Mucosa of rectum (tissue), 2 donors: Measurements from ENCODE around the gene METTL8.

Source experiments
- H3K27ac ChIP-seq, 2 donors: one replicate each; pipeline ENCODE4 v1.7.0; 2013; ENCODE audit warnings: inconsistent platforms in 2 of 2, low read depth in 2 of 2, low read length in 2 of 2
- H3K27me3 ChIP-seq, 2 donors: one replicate each; pipeline ENCODE4 v1.7.0; 2013; ENCODE audit warnings: low read length in 2 of 2; ENCODE audit not compliant: control insufficient read depth in 2 of 2, insufficient read depth in 2 of 2
- H3K36me3 ChIP-seq, 2 donors: one replicate each; pipeline ENCODE4 v1.7.0; 2013; ENCODE audit warnings: low read length in 2 of 2; ENCODE audit not compliant: control insufficient read depth in 2 of 2, insufficient read depth in 2 of 2
- H3K4me1 ChIP-seq, 2 donors: one replicate each; pipeline ENCODE4 v1.7.0; 2013; ENCODE audit warnings: low read length in 2 of 2, mild to moderate bottlenecking in 1 of 2; ENCODE audit not compliant: control insufficient read depth in 2 of 2, insufficient read depth in 2 of 2
- H3K4me3 ChIP-seq, 2 donors: one replicate each; pipeline ENCODE4 v1.7.0; 2013; ENCODE audit warnings: low read length in 2 of 2
- H3K9ac ChIP-seq, 2 donors: one replicate each; pipeline ENCODE4 v1.7.0; 2013; ENCODE audit warnings: low read length in 2 of 2, low read depth in 1 of 2, mild to moderate bottlenecking in 1 of 2
- H3K9me3 ChIP-seq, 2 donors: one replicate each; pipeline ENCODE4 v1.7.0; 2013; ENCODE audit warnings: low read length in 2 of 2; ENCODE audit not compliant: control insufficient read depth in 2 of 2
- donor health status: healthy.
- donor health status: Normal muscosa, but diverticular disease.

The METTL8 gene

DNA sequence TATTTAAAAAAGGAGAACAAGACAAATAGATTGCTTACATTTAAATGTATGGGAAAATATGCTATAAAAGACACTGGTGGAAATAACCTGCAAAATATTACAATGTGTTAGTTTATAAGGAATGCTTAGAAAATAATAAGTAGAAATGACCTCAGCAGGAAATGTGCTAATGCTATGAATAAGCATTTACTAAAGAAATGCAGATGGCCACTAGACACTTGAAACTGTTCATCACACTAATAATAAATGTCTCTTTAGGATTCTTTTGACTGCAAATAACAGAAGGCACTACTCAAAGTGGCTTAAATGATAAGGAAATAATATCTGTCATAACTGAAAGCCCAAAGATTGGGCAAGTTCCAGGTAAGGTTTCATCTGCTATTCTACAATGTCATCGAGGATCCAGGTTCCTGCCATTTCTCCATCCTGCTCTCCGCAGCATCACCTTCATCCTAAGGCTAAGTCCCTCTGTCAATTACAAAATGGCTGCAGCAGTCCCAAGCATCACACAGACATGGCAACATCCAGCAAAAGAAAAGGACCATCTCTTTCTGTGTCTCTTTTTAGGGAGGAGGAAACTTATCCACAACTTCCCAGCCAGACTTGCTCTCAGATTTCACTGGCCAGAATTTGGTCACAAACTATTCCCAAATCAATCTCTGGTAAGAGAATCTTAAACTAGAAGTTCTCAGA lies 21.9 kb downstream of the METTL8 start:
- Histone ChIP-seq H3K27ac (no peak overlapping the region), H3K36me3 (no peaks in the 10 kb centered on the region), H3K9me3 (no peaks in the 10 kb centered on the region)

DNA sequence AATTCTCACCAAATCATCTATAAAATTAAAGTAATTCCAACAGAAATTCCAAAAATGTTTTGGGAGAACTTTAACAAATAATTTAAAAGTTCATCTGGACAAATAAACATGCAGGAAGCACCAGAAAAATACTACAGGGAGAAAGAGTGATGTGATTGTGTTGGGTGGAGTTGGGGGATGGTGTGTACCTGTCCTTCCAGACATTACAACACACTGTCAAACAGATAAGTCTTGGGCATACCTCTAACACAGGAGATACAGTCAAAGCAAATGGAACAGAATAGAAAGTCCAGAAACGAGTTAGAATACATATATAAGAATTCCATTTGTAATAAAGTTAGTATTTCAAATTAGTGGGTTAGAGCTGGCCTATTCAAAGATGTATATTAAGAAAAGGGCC lies 22.6 kb downstream of the METTL8 start:
- H3K27me3 ChIP-seq = no peaks in the 10 kb centered on the region
- H3K27ac ChIP-seq = no peak overlapping the region
- H3K4me3 ChIP-seq = no peak overlapping the region
- no peaks in the 10 kb centered on the region for H3K4me1 ChIP-seq
- no peaks in the 10 kb centered on the region for H3K9me3 ChIP-seq
- no peak overlapping the region for H3K9ac ChIP-seq
- H3K36me3 ChIP-seq = no peaks in the 10 kb centered on the region

More for the DNA sequence above, 21.9 kb downstream of the METTL8 start:
- Histone ChIP-seq H3K9ac (no peak overlapping the region), H3K27me3 (no peaks in the 10 kb centered on the region), H3K4me1 (no peaks in the 10 kb centered on the region), H3K4me3 (no peak overlapping the region)

DNA sequence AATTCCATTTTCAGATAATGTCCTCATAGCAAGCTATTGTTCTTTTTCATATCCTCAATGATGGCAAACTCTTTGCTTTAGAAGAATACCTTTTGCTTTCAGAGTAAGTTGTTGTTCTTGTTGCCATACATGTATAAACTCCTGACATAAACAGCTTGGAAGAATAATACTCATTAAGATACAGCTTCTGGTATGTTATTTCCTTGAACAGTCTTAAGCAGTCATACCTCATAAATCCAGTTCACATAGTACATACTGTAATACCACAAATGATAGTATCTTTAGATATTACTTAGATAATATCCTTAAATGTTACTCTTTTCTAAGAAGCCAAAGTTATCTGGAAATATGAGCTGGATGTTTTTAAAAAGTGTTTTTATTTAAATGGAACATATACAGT lies 23.2 kb downstream of the METTL8 start:
- H3K4me3 ChIP-seq = no peak overlapping the region
- no peaks in the 10 kb centered on the region for H3K9me3 ChIP-seq
- H3K27me3 ChIP-seq = no peaks in the 10 kb centered on the region
- no peak overlapping the region for H3K27ac ChIP-seq
- H3K4me1 ChIP-seq = no peaks in the 10 kb centered on the region
- H3K36me3 ChIP-seq = no peaks in the 10 kb centered on the region
- H3K9ac ChIP-seq = no peak overlapping the region

- H3K36me3 ChIP-seq = no peaks in the 10 kb centered on the region
- H3K27me3 ChIP-seq = no peaks in the 10 kb centered on the region
- no peaks in the 10 kb centered on the region for H3K9me3 ChIP-seq
- H3K9ac ChIP-seq = no peak overlapping the region
- H3K4me1 ChIP-seq = no peaks in the 10 kb centered on the region
- H3K4me3 ChIP-seq = no peak overlapping the region
- no peak overlapping the region for H3K27ac ChIP-seq
Observed at GRCh38 chr2:171410101-171410500, 23.7 kb downstream of the METTL8 start.

DNA sequence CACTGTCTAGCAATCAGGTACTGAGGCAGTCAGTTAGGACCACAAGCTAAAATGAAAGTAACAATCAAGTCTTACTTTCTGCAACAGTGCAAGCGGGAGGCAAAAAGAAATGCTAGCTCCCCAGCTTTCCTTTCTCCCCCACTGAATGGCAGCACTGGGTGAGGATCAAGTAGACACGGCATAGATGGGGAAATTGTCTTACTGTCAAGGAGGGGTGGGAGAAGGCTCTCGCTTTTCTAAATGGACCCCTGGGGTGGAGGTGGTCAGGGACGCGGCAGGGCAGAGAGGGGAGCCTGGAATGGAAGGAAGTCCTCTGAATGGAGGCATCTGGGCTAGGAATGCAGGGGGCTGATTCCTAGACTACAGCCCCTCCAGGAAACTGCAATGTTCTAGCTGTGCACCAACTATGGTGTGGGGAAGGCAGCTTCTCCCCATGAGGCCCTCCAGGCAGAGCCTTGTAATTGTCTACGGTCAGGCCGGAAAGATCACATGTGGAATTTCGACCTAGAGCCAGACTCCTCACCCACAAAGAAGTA lies 24.3 kb downstream of the METTL8 start:
- no peaks in the 10 kb centered on the region for H3K27me3 ChIP-seq
- no peak overlapping the region for H3K9ac ChIP-seq
- H3K4me1 ChIP-seq = no peaks in the 10 kb centered on the region
- no peaks in the 10 kb centered on the region for H3K36me3 ChIP-seq
- no peaks in the 10 kb centered on the region for H3K9me3 ChIP-seq
- peak overlapping the region in 1 of 2 donors; percentile 33 for H3K4me3 ChIP-seq
- H3K27ac ChIP-seq = no peak overlapping the region

GRCh38 chr2:171407676-171408044 lies 26.1 kb downstream of the METTL8 start:
- H3K27me3 ChIP-seq = no peaks in the 10 kb centered on the region
- H3K9me3 ChIP-seq = no peaks in the 10 kb centered on the region
- H3K9ac ChIP-seq = no peak overlapping the region
- no peak overlapping the region for H3K4me3 ChIP-seq
- no peaks in the 10 kb centered on the region for H3K36me3 ChIP-seq
- H3K4me1 ChIP-seq = no peaks in the 10 kb centered on the region
- no peak overlapping the region for H3K27ac ChIP-seq

DNA sequence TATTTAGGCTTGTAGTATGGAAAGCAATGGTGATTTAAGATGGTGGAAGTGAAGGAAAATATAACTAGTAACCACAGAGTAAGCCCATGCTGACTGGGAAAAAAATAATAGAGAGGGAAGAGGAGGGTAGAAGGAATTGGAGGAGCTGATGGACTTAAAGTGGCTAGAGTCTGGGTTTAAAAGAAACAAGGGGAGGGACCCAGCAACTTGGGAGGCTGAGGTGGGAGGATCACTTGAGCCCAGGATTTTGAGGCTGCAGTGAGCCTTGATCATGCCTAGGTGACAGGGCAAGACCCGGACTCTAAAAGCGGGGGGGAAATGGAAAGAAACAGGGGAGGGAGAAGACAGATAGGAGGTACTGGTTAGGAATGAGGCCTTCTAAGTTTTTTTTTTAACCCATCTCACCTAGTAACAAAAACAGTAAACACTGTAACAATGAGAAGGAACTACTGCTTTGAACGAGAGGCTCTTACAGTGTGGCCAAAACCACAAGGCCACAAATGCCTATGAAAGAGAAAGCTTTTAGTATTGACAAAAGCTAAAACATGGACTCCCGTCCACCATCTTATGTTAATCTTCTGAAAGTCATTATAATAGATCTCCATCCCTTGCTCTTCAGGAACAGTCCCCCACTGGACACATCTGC lies 26.6 kb downstream of the METTL8 start:
- H3K27ac ChIP-seq = no peak overlapping the region
- no peak overlapping the region for H3K4me3 ChIP-seq
- H3K4me1 ChIP-seq = no peaks in the 10 kb centered on the region
- H3K9ac ChIP-seq = no peak overlapping the region
- no peaks in the 10 kb centered on the region for H3K9me3 ChIP-seq
- no peaks in the 10 kb centered on the region for H3K27me3 ChIP-seq
- no peaks in the 10 kb centered on the region for H3K36me3 ChIP-seq

DNA sequence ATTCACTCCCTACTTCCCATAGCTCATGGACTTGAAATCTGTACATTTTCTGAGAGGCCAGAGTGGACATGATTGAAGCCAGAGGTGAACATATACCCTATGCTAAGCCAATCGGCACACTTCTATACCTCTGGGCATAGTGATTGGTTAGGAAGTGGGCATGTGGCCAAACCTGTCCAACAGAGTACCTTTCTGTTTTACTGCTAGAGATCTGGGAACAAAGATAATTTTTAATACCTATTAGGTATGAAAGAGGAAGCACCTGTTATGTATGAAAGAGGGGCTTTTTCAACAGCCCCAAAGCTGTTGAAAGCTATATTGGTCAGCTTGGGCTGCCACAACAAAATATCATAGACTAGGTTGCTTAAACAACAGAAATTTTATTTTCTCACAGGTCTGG lies 27.7 kb downstream of the METTL8 start:
- Histone ChIP-seq H3K27ac (no peak overlapping the region), H3K4me3 (no peak overlapping the region), H3K27me3 (no peaks in the 10 kb centered on the region), H3K36me3 (no peaks in the 10 kb centered on the region), H3K4me1 (no peaks in the 10 kb centered on the region), H3K9me3 (no peaks in the 10 kb centered on the region), H3K9ac (no peak overlapping the region)

GRCh38 chr2:171405546-171405945 lies 28.2 kb downstream of the METTL8 start:
- Histone ChIP-seq H3K9me3 (no peaks in the 10 kb centered on the region), H3K4me3 (no peak overlapping the region), H3K27me3 (no peaks in the 10 kb centered on the region), H3K27ac (no peak overlapping the region), H3K36me3 (no peaks in the 10 kb centered on the region), H3K4me1 (no peaks in the 10 kb centered on the region), H3K9ac (no peak overlapping the region)

GRCh38 chr2:171404719-171405118 lies 29.1 kb downstream of the METTL8 start:
- Histone ChIP-seq H3K27me3 (no peaks in the 10 kb centered on the region), H3K36me3 (no peaks in the 10 kb centered on the region), H3K4me1 (no peaks in the 10 kb centered on the region), H3K27ac (no peak overlapping the region), H3K4me3 (no peak overlapping the region), H3K9ac (no peak overlapping the region), H3K9me3 (no peaks in the 10 kb centered on the region)
